GM12878 (cell line): ENCODE measurements around the gene BFSP1.

Experiments used
- CEBPB ChIP-seq, 2 experiments: fragments of 150-350 bp in 1 of 2; IDR thresholded peaks; 2 replicates each; pipeline ENCODE4 v1.6.1; 2012 to 2014; ENCODE audit warnings: low read depth in 2 of 2, low read length in 2 of 2, borderline replicate concordance in 1 of 2, inconsistent platforms in 1 of 2
- EZH2 ChIP-seq: IDR thresholded peaks from 2 replicates; pipeline ENCODE4 v1.6.1; 2012; ENCODE audit warnings: low read depth, mild to moderate bottlenecking, control low read depth, inconsistent platforms, low read length, borderline replicate concordance; ENCODE audit not compliant: control insufficient read depth
- HDAC6 ChIP-seq: fragments of 200-600 bp; sonication (generic); IDR thresholded peaks from one replicate; pipeline ENCODE4 v1.8.0; 2017; ENCODE audit warnings: antibody characterized with exemption; ENCODE audit not compliant: unreplicated experiment
- NFXL1 ChIP-seq: fragments of 450-650 bp; IDR thresholded peaks from 2 replicates; pipeline ENCODE4 v1.6.1; 2017; ENCODE audit warnings: antibody characterized with exemption, mild to moderate bottlenecking, borderline replicate concordance
- POLR2A ChIP-seq: IDR thresholded peaks from 2 replicates; pipeline ENCODE4 v1.6.1; 2011; ENCODE audit warnings: low read depth, mild to moderate bottlenecking, low read length
- POLR2AphosphoS5 ChIP-seq: IDR thresholded peaks from 2 replicates; pipeline ENCODE4 v1.6.1; 2011; ENCODE audit warnings: mild to moderate bottlenecking, low read length, inconsistent platforms
- POU2F2 ChIP-seq: IDR thresholded peaks from 3 replicates; pipeline ENCODE4 v1.6.1; 2011; ENCODE audit warnings: low read depth, mild to moderate bottlenecking, low read length, borderline replicate concordance
- RBBP5 ChIP-seq: fragments of 200-600 bp; sonication (generic); conservative IDR thresholded peaks from 2 replicates; pipeline ENCODE4 v1.6.1; 2016
- RFX5 ChIP-seq: IDR thresholded peaks from 2 replicates; pipeline ENCODE4 v1.6.1; 2011; ENCODE audit warnings: low read depth, low read length, improper control_type of control experiment
- SMC3 ChIP-seq: IDR thresholded peaks from 2 replicates; pipeline ENCODE4 v1.6.1; 2011; ENCODE audit warnings: low read length, improper control_type of control experiment, borderline replicate concordance
- SUZ12 ChIP-seq: fragments of 200-600 bp; sonication (generic); IDR thresholded peaks from one replicate; pipeline ENCODE4 v1.6.1; 2018; ENCODE audit warnings: antibody characterized with exemption, mild to moderate bottlenecking; ENCODE audit not compliant: unreplicated experiment
- TAF1 ChIP-seq: IDR thresholded peaks from 2 replicates; pipeline ENCODE4 v1.6.1; 2011; ENCODE audit warnings: mild to moderate bottlenecking, low read depth, low read length, borderline replicate concordance
- TF ChIP-seq, protein P1 (sequence below), 3 experiments: IDR thresholded peaks in 2 of 3; conservative IDR thresholded peaks in 1 of 3; 2 replicates each; pipeline ENCODE4 v1.5.1; 2011; ENCODE audit warnings: low read depth in 3 of 3, low read length in 3 of 3, mild to moderate bottlenecking in 3 of 3, control low read depth in 2 of 3, moderate library complexity in 2 of 3, inconsistent platforms in 1 of 3, mixed read lengths in 1 of 3; ENCODE audit not compliant: control insufficient read depth in 2 of 3, insufficient read depth in 1 of 3; ENCODE audit errors: extremely low read depth in 1 of 3
- TF ChIP-seq, protein P2 (sequence below): IDR thresholded peaks from 2 replicates; pipeline ENCODE4 v1.6.1; 2012; ENCODE audit warnings: mild to moderate bottlenecking, low read depth, low read length

DNA sequence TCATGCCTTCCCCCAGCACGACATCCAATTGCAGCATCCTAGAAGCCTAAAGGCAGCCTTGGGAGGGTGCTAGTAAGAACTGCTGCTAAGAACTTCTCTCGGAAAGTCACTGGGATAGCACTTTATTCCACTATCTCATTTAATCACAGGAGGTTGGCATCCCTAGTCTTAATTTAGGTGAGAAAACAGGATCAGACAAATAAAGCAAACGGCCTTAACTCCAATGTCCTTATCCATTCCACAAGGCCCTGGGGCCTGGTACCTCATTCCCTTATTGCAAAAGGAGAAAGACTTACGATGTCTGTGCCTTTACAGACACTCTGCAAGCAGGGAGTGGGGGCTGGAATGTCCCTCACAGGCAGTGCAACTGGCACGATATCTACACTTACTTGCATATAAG lies 60.7 kb downstream of the BFSP1 start:
- TF ChIP-seq POLR2AphosphoS5 (no peak), CEBPB (IDR thresholded peaks at IDR 0.05; ENCODE audit: borderline replicate concordance in 1 of 2, low read depth in 2 of 2, low read length in 2 of 2) (no peak), TAF1 (no peak), POU2F2 (no peak), POLR2A (no peak), HDAC6 (no peak), SUZ12 (no peak), NFXL1 (no peak), RFX5 (no peak), SMC3 (no peak), RBBP5 (no peak), EZH2 (no peak)
- TF ChIP-seq, protein P1, sequence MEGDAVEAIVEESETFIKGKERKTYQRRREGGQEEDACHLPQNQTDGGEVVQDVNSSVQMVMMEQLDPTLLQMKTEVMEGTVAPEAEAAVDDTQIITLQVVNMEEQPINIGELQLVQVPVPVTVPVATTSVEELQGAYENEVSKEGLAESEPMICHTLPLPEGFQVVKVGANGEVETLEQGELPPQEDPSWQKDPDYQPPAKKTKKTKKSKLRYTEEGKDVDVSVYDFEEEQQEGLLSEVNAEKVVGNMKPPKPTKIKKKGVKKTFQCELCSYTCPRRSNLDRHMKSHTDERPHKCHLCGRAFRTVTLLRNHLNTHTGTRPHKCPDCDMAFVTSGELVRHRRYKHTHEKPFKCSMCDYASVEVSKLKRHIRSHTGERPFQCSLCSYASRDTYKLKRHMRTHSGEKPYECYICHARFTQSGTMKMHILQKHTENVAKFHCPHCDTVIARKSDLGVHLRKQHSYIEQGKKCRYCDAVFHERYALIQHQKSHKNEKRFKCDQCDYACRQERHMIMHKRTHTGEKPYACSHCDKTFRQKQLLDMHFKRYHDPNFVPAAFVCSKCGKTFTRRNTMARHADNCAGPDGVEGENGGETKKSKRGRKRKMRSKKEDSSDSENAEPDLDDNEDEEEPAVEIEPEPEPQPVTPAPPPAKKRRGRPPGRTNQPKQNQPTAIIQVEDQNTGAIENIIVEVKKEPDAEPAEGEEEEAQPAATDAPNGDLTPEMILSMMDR (IDR thresholded peaks at IDR 0.05 in 2 of 3, conservative IDR thresholded peaks at IDR 0.05 in 1 of 3; ENCODE audit: control insufficient read depth in 2 of 3, extremely low read depth in 1 of 3, insufficient read depth in 1 of 3, low read depth in 3 of 3, low read length in 3 of 3), result no peak
- TF ChIP-seq, protein P2, sequence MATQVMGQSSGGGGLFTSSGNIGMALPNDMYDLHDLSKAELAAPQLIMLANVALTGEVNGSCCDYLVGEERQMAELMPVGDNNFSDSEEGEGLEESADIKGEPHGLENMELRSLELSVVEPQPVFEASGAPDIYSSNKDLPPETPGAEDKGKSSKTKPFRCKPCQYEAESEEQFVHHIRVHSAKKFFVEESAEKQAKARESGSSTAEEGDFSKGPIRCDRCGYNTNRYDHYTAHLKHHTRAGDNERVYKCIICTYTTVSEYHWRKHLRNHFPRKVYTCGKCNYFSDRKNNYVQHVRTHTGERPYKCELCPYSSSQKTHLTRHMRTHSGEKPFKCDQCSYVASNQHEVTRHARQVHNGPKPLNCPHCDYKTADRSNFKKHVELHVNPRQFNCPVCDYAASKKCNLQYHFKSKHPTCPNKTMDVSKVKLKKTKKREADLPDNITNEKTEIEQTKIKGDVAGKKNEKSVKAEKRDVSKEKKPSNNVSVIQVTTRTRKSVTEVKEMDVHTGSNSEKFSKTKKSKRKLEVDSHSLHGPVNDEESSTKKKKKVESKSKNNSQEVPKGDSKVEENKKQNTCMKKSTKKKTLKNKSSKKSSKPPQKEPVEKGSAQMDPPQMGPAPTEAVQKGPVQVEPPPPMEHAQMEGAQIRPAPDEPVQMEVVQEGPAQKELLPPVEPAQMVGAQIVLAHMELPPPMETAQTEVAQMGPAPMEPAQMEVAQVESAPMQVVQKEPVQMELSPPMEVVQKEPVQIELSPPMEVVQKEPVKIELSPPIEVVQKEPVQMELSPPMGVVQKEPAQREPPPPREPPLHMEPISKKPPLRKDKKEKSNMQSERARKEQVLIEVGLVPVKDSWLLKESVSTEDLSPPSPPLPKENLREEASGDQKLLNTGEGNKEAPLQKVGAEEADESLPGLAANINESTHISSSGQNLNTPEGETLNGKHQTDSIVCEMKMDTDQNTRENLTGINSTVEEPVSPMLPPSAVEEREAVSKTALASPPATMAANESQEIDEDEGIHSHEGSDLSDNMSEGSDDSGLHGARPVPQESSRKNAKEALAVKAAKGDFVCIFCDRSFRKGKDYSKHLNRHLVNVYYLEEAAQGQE, result no peak
